Gastrocnemius medialis (tissue), 4 donors: ENCODE measurements around the gene ATP5F1A. TPM values are rescaled to one million over a fixed set of nuclear protein-coding genes. Genes with fewer than 3 reads are reported as not detected.
A peak's percentile ranks its signal among the peaks of the same experiment; 100 is the strongest.

Experiments
- ATAC-seq, 2 donors: fragments of 150-250 bp; one replicate each; pipeline ENCODE4 v1.9.1; 2016
- DNase-seq, 2 donors: peaks; one replicate each; pipeline ENCODE4 v3.0.0-alpha.2; 2019
- H3K27ac ChIP-seq, 4 donors: fragments of 200-600 bp; sonication (generic); 1 replicate in 1 of 4; 2 replicates in 3 of 4; pipeline ENCODE4 v1.5.1; 2016 to 2018; ENCODE audit warnings: mild to moderate bottlenecking in 2 of 4, moderate library complexity in 1 of 4
- H3K27me3 ChIP-seq, 3 donors: fragments of 200-600 bp; sonication (generic) in 2 of 3; 1 replicate in 1 of 3; 2 replicates in 2 of 3; pipeline versions ENCODE4 v1.5.1 to v1.6.0; 2016 to 2019; ENCODE audit warnings: mild to moderate bottlenecking in 1 of 3, moderate library complexity in 1 of 3
- H3K36me3 ChIP-seq, 2 donors: fragments of 200-600 bp; sonication (generic) in 1 of 2; one replicate each; pipeline ENCODE4 v1.5.1; 2017 to 2018
- H3K4me1 ChIP-seq, 2 donors: fragments of 200-600 bp; sonication (generic) in 1 of 2; one replicate each; pipeline ENCODE4 v1.5.1; 2016 to 2017; ENCODE audit warnings: mild to moderate bottlenecking in 2 of 2
- H3K4me3 ChIP-seq, 4 donors: fragments of 200-600 bp; sonication (generic) in 3 of 4; 1 replicate in 1 of 4; 2 replicates in 3 of 4; pipeline ENCODE4 v1.5.1; 2016 to 2019; ENCODE audit warnings: mild to moderate bottlenecking in 2 of 4
- H3K9me3 ChIP-seq, 3 donors: fragments of 200-600 bp; sonication (generic) in 2 of 3; 1 replicate in 1 of 3; 2 replicates in 2 of 3; pipeline ENCODE4 v1.5.1; 2016 to 2019
- POLR2A ChIP-seq, 2 donors: fragments of 450-650 bp; IDR thresholded peaks; one replicate each; pipeline ENCODE4 v1.6.1; 2017; ENCODE audit warnings: antibody characterized with exemption in 2 of 2, mild to moderate bottlenecking in 2 of 2, moderate library complexity in 2 of 2
- in situ Hi-C, 4 donors: fragments of 200-750 bp; cut with MboI; loops; one replicate each; pipeline versions ENCODE4 v1.15.0 to v1.8.0; 2017; ENCODE audit warnings: low sequenced_read_pairs in 4 of 4
- intact Hi-C: fragments of 100-400 bp; cut with DNase I; formaldehyde crosslinking; loops from one replicate; pipeline ENCODE4 v1.15.1; 2023; ENCODE audit warnings: low total_unique reads
- total RNA-seq, 4 donors: library from RNA; depleted of rRNA; stranded (reverse); fragments of >200 nt; gene quantifications; one replicate each; pipeline versions ENCODE4 v1.1.0 to v1.2.3, GENCODE V29; 2016
- TF ChIP-seq, protein P1 (sequence below), 5 experiments: fragments of 450-650 bp in 3 of 5; fragments of 200-600 bp in 2 of 5; sonication (generic) in 2 of 5; IDR thresholded peaks in 4 of 5; conservative IDR thresholded peaks in 1 of 5; 1 replicate in 4 of 5; 2 replicates in 1 of 5; pipeline ENCODE4 v1.5.1; 2016 to 2019; ENCODE audit warnings: antibody characterized with exemption in 5 of 5, mild to moderate bottlenecking in 3 of 5, moderate library complexity in 3 of 5

Gene ATP5F1A
- total RNA-seq, result 1,000 to 10,000 TPM in 1 of 4 donors, 100 to 1,000 TPM in 3; 845 to 1,536 (median 877) TPM

DNA sequence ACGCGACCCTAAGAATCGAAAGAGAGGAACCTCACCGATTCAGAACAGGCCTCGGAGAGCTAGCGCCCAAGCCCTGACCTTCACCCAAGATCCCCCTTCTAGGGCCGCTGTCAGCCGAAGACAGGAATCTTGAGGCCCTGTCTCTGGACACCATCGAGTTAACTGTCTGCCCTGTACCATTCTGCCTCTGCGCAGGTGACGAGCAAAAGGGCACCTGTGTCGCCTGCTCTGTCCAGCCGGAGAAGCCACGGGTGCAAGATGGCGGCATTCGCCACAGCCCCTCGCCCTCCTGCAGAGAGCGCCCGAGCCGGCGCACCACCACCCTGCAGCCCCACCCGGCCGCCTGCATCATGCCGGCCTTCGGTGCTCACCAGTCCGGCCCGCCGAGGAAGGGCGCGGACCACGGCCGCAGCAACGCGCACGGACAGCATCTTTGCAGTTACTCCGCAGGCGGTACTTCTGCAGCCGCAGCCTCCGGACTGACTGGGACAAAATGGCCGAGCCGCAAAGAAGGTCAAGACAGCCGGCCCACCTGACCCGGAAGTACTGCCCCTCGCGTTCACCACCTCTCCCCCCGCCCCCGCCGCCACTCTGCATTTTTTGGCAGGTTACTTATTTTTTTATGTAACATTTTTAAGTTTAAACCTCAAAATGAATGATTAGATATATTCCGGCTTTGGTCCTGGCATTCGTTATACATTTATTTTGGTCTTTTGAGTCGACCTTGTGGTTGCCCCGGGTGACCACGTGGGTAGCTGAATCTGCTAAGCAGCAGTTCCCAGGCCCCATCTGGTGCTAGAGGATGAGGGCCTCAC lies at the start of gene ATP5F1A:
ATP5F1A (minus strand) TSS at position 496 of the 815 bp plus-strand sequence; CDS start at position 431, 65 bp downstream.
- peak within 1 kb of the TSS; percentile 92 to 97 (median 94) for H3K27ac ChIP-seq
- no peaks in the 10 kb centered on the region for H3K9me3 ChIP-seq
- peak; percentile 90 to 93 for TF ChIP-seq POLR2A (IDR thresholded peaks at IDR 0.05)
- TF ChIP-seq, protein P1, sequence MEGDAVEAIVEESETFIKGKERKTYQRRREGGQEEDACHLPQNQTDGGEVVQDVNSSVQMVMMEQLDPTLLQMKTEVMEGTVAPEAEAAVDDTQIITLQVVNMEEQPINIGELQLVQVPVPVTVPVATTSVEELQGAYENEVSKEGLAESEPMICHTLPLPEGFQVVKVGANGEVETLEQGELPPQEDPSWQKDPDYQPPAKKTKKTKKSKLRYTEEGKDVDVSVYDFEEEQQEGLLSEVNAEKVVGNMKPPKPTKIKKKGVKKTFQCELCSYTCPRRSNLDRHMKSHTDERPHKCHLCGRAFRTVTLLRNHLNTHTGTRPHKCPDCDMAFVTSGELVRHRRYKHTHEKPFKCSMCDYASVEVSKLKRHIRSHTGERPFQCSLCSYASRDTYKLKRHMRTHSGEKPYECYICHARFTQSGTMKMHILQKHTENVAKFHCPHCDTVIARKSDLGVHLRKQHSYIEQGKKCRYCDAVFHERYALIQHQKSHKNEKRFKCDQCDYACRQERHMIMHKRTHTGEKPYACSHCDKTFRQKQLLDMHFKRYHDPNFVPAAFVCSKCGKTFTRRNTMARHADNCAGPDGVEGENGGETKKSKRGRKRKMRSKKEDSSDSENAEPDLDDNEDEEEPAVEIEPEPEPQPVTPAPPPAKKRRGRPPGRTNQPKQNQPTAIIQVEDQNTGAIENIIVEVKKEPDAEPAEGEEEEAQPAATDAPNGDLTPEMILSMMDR (IDR thresholded peaks at IDR 0.05 in 4 of 5, conservative IDR thresholded peaks at IDR 0.05 in 1 of 5), result no peak
- H3K27me3 ChIP-seq, result no peaks in the 10 kb centered on the region
- DNase-seq, result peak; percentile 86 to 91
- peak; percentile 89 to 91 for ATAC-seq
- H3K4me1 ChIP-seq, result peaks cover 31 to 37% of the 10 kb centered on the region in 2 donors
- intact Hi-C loops, result no loop called here
- H3K36me3 ChIP-seq, result peaks cover 0 to 17% of the 10 kb centered on the region in 2 donors
- H3K4me3 ChIP-seq, result peak within 1 kb of the TSS; percentile 83 to 100 (median 90)
- in situ Hi-C loops, result loop anchor here in 1 of 4 donors (25.0 kb wide), 1 partner anchor 186 kb away; no protein-coding TSS in a partner anchor

GRCh38 chr18:46141199-46141598 lies 43.1 kb upstream of the ATP5F1A start:
- intact Hi-C loops (no loop called here), in situ Hi-C loops (loop anchor here in 2 of 4 donors (10.0 kb wide), 2 partner anchors 514 to 524 kb away; partner anchors contain the start of gene LOXHD1 (in 1 of the 2))
- no peak overlapping the region for H3K27ac ChIP-seq
- no peaks in the 10 kb centered on the region for H3K27me3 ChIP-seq
- no peak overlapping the region for H3K4me3 ChIP-seq
- ATAC-seq (no peak), DNase-seq (no peak)
- TF ChIP-seq, protein P1 (IDR thresholded peaks at IDR 0.05 in 4 of 5, conservative IDR thresholded peaks at IDR 0.05 in 1 of 5), result no peak
- TF ChIP-seq POLR2A (IDR thresholded peaks at IDR 0.05), result no peak
- no peaks in the 10 kb centered on the region for H3K36me3 ChIP-seq
- no peaks in the 10 kb centered on the region for H3K4me1 ChIP-seq
- no peaks in the 10 kb centered on the region for H3K9me3 ChIP-seq

DNA sequence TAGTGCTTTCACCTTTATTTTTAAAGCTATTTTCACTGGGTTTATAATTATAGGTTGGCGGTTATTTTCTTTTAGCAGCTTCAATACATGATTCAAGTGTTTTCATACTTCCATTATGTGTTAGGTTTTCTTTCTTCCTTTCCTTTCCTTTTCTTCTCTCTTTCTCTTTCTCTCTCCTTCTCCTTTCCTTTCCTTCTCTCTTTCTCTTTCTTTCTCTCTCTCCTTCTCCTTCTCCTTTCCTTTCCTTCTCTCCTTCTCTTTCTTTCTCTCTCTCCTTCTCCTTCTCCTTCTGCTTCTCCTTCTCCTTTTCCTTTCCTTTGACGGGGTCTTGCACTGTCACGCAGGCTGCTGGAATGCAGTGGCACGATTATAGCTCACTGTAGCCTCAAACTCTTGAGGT lies 42.1 kb upstream of the ATP5F1A start:
- Histone ChIP-seq H3K36me3 (no peaks in the 10 kb centered on the region), H3K27me3 (no peaks in the 10 kb centered on the region), H3K4me1 (peaks cover 4 to 6% of the 10 kb centered on the region in 2 donors), H3K4me3 (no peak overlapping the region), H3K9me3 (no peaks in the 10 kb centered on the region), H3K27ac (no peak overlapping the region)
- intact Hi-C loops, result no loop called here
- ATAC-seq (no peak), DNase-seq (no peak)
- in situ Hi-C loops, result loop anchor here in 2 of 4 donors (10.0 kb wide), 2 partner anchors 515 to 525 kb away; partner anchors contain the start of gene LOXHD1 (in 1 of the 2)
- TF ChIP-seq POLR2A (IDR thresholded peaks at IDR 0.05), result no peak
- TF ChIP-seq, protein P1 (IDR thresholded peaks at IDR 0.05 in 4 of 5, conservative IDR thresholded peaks at IDR 0.05 in 1 of 5), result no peak

GRCh38 chr18:46134920-46135675 lies 37.0 kb upstream of the ATP5F1A start:
- intact Hi-C loops (loop anchor here (2.0 kb wide), 2 partner anchors 18 to 30 kb away; partner anchors contain the start of gene HAUS1), in situ Hi-C loops (no loop called here)
- Histone ChIP-seq H3K36me3 (no peaks in the 10 kb centered on the region), H3K4me1 (peaks cover 9 to 13% of the 10 kb centered on the region in 2 donors), H3K4me3 (no peak overlapping the region), H3K27me3 (no peaks in the 10 kb centered on the region), H3K9me3 (no peaks in the 10 kb centered on the region), H3K27ac (peak overlapping the region; percentile 80 to 85 (median 82))
- TF ChIP-seq, protein P1 (IDR thresholded peaks at IDR 0.05 in 4 of 5, conservative IDR thresholded peaks at IDR 0.05 in 1 of 5), result no peak
- no peak for TF ChIP-seq POLR2A (IDR thresholded peaks at IDR 0.05)
- ATAC-seq, result peak; percentile 99 to 100
- peak; percentile 71 to 86 for DNase-seq
